HG03565 (cell line): ENCODE results near the gene SUSD3.
A peak's percentile ranks its signal among the peaks of the same experiment; 100 is the strongest.
"Not testable (repeated sequence)": the region's sequence is repeated elsewhere in the genome, so short reads cannot be mapped to it uniquely, and the experiment has no call there.

ENCODE experiments used
- ATAC-seq: cut with Tn5 transposase; IDR thresholded peaks from one replicate; pipeline ENCODE4 v1.9.1; 2021; ENCODE audit warnings: mild to moderate bottlenecking, moderate library complexity; ENCODE audit not compliant: unreplicated experiment

The SUSD3 gene

GRCh38 chr9:93108291-93109041 is 50.0 kb downstream of the SUSD3 start:
- no peak for ATAC-seq

GRCh38 chr9:93110311-93110855 is 51.9 kb downstream of the SUSD3 start:
- ATAC-seq = no peak

- ATAC-seq = no peak
Measured at GRCh38 chr9:93111001-93111370, 52.5 kb downstream of the SUSD3 start.

- ATAC-seq = no peak
Measured at GRCh38 chr9:93111371-93112115, 53.0 kb downstream of the SUSD3 start.

- ATAC-seq = no peak
Measured at GRCh38 chr9:93112116-93112863, 53.8 kb downstream of the SUSD3 start.

GRCh38 chr9:93112864-93113389 is 54.4 kb downstream of the SUSD3 start:
- ATAC-seq = no peak

GRCh38 chr9:93114169-93114983 is 55.9 kb downstream of the SUSD3 start:
- ATAC-seq = no peak

GRCh38 chr9:93114984-93115335 is 56.5 kb downstream of the SUSD3 start:
- no peak for ATAC-seq

GRCh38 chr9:93115486-93116071 is 57.1 kb downstream of the SUSD3 start:
- ATAC-seq = no peak

GRCh38 chr9:93116072-93116961 is 57.8 kb downstream of the SUSD3 start:
- ATAC-seq = no peak

GRCh38 chr9:93117521-93117920 is 59.0 kb downstream of the SUSD3 start:
- not testable (repeated sequence) for ATAC-seq

GRCh38 chr9:93117924-93118862 is 59.7 kb downstream of the SUSD3 start:
- no peak for ATAC-seq

- ATAC-seq = no peak
Measured at GRCh38 chr9:93118863-93119702, 60.6 kb downstream of the SUSD3 start.

- ATAC-seq = no peak
Measured at GRCh38 chr9:93119703-93119952, 61.1 kb downstream of the SUSD3 start.

- ATAC-seq = peak; percentile 77
Measured at GRCh38 chr9:93119953-93120845, 61.7 kb downstream of the SUSD3 start.

GRCh38 chr9:93120846-93121315 is 62.4 kb downstream of the SUSD3 start:
- no peak for ATAC-seq
